Left kidney (tissue), 2 donors: ENCODE measurements around the gene SEC16A. TPM values are rescaled to one million over a fixed set of nuclear protein-coding genes. Genes with fewer than 3 reads are reported as not detected.

Experiments
- DNase-seq: peaks from one replicate; pipeline ENCODE4 v3.0.0-alpha.2; 2013
- polyA plus RNA-seq: library from polyadenylated mRNA; unstranded; fragments of 120-200 nt; gene quantifications from one replicate; pipeline ENCODE4 v1.2.1, GENCODE V29; 2013; ENCODE audit not compliant: insufficient read length

SEC16A gene
- polyA plus RNA-seq, 1 donor = 68.5 TPM

DNA sequence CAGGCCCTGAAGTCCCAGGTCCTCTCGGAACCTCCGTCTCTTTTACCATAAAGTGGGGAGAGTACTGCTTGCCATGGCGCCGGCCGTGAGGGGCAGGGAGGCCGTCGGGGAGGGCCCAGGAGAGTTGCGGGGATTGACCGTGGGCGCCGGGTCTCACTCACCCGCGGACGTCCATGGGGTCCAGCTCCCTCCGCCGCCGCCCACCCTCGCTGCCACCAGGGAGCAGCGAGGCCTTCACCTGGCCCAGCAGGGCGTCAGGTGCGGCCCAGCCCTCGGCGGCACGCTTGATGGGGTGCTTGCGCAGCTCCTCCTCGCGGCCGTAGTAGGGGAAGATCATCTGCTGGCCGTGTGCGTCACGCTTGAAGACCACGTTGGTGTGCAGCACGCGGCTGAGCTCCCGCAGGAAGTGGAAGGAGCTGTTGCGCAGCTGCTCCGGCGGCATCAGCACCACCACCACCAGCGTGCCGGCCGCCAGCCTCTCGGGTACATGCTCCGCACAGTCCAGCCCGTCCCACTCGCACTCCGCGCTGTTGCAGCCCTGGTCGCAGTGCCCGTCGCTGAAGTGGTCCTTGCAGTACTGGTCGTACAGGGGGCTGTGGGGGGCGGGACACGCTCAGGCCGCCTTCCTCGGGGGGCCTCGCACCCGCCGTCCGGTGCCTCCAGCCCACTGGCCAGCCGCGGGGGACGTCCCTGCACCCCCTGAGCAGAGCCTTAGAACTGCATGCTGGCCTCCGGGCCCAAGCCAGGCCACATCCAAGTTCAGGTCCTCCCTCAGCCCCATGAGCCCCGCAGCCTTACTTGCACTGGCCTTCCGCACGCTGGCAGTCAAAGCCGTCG is 21.9 kb upstream of the SEC16A start:
- DNase-seq = no peak

DNA sequence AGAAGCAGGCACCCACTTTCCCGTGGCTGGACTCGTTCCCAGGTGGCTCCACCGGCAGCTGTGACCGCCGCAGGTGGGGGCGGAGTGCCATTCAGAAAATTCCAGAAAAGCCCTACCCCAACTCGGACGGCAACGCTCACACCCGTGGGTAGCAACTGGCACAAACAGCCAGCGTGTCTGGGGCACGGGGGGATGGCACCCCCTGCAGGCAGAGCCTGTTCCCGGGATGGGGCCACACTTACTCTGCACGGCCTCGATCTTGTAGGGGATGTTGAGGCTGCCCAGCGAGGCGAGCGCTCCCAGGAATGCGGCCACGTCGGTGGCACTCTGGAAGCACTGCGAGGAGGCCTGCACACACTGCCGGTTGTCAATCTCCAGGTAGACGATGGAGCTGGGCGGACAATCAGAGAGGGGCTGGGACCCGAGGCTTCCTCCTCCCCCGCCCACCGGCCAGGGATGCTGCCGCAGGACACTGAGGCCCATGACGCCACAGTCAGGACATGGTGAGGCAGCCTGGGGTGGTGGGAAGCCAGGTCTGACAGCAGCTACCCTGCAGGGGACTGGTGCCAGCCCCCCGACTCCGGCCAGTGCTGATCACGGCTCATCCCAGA is 20.2 kb upstream of the SEC16A start:
- DNase-seq = no peak

DNA sequence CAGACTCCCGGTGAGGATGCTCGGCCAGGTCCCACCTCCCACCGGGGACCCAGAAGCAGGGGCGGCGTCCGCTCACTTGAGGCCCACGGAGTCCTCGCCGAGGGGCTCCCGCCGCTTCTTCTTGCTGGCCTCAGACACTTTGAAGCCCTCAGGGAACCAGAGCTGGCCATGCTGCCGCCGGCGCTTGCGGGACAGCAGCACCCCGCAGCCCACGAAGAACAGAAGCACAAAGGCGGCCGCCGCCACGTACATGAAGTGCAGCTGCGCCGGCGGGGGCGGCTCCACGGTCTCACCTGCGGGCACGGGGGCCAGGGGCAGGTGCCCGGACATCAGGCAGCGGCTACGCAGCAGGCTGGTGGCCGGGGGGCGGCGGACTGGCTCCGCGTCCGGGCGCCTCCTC is 19.4 kb upstream of the SEC16A start:
- no peak for DNase-seq

DNA sequence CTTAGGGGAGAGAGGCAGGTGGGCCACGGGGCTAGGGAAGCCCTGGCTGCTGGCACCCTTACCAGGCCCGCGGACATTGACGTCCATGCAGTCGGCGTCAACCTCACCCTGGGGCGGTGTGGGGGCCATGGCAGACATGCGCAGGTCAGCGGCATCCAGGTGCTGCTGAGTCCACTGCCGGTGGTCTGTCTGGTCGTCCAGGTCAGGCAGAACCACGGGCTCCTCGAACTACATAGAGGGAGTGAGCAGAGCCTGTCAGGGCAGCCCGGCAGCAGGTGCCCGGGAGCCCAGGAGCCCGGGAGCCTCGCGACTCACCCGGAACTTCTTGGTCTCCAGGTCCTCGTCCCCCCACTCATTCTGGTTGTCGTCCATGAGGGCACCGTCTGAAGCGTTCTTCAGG is 18.8 kb upstream of the SEC16A start:
- no peak for DNase-seq

DNA sequence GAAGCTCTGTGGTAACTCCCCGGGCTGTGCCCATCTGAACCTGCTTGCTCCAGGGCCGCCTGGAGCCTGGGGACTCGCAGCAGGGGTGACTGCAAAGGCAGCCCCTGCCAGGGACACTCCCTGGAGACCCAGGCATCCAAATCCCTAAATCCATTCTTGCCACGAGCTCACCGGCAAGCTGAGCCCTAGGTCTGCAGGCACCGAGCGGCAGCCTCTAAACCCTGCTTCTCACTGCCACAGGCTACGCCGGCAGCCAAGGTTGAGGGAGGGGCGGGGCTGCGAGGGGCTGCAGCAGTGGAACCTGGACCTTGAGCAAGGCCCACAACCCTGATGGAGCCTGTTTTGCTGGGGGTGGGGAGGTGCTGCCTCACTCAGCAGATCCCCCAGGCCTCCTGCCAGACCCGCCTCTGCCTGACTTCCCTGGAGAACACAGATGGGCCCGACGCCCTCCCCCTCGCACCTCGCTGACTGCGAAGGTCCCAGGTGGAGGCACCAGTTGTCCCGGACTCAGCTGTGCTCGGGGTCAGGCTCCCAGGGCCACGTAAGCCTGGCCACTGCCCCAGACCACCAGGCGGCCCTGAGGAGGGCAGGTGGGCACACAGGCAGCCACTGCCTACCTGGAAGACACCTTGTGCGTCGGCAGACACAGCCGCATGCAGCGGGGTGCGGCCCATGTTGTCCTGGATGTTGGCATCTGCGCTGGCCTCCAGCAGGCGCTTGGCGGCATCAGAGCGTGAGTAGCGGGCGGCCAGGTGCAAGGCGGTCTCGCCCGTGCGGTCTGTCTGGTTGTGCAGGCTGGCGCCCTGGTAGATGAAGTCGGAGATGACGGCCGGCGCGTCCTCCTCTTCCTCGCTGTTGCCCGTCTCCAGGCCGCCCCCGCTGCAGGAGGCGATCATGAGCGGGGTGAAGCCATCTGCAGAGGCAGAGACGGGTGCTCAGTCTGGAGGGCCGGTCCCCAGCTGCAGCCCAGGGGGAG is 17.4 kb upstream of the SEC16A start:
- no peak for DNase-seq

DNA sequence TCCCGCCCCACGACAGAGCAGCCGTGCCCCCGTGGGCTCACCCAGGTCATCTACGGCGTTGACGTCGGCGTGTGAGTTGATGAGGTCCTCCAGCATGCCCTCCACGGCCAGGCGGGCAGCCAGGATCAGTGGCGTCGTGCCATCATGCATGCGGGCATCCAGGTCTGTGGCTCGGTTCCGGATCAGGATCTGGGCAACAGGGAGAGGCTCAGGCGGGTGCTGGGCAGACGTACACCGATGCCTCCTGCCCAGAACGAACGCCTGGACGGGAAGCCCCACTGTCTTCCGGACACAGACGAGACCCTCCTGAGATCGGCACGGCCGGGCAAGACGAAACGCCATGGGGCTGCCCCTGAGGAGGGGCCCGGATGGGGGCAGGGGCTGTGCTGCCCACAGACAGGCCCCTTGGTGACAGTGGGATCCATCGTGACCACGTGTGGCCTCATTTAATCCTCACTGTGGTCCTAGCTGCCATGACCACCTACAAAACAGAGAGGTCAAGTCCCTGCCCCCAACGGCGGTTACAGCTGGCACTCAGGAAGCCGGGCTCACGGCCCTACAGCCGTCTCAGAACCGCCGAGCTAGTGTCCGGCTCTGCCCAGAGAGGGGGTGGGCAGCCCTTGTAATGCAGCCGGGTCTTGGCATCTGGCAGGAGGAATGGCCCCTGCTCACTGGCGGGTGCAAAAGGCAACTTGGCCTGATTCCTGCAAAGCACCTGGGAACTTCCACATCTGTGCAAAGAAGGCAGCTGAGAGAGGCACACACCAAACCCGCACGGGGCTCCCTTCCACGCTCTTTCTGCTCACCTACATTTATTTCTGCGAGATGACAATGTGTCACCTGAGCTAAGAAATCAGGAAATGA is 16.5 kb upstream of the SEC16A start:
- DNase-seq = no peak

DNA sequence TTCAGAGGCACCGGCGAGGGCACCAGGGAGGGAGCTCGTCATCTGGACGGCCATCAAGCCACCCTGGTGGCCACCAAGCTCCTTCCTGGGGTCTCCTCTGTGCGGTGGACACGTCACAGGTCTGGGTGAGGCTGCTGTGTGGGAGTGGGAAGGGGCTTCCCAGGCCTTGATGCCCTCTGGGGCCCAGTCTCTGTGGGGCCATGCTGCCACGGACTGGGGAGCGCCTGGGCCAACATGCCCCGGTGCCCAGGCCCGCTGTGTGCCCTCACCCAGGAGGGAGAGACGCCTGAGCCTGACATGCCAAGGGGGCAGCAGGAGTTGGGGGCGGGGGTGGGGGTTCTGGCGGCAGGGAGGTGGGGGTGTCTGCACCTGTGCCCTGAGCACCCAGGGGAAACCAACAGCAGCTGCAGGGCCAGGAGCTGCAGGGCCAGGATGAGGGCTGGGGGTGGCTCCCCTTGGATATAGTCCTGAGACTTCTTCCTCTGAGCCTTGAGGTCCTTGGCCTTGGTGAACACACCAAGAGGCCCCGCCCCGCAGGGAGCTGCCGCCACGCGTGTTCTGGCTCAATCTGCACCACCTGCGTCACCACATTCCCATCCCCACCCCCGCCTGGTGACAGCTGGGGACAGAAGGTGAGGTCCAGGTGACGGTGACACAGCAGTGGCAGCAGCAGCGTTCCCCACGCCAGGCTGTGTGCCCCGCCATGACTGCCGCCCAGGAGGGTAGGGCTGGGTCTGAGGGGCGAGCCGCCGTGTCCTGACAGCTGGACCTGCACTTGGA is 15.3 kb upstream of the SEC16A start:
- DNase-seq = no peak

DNA sequence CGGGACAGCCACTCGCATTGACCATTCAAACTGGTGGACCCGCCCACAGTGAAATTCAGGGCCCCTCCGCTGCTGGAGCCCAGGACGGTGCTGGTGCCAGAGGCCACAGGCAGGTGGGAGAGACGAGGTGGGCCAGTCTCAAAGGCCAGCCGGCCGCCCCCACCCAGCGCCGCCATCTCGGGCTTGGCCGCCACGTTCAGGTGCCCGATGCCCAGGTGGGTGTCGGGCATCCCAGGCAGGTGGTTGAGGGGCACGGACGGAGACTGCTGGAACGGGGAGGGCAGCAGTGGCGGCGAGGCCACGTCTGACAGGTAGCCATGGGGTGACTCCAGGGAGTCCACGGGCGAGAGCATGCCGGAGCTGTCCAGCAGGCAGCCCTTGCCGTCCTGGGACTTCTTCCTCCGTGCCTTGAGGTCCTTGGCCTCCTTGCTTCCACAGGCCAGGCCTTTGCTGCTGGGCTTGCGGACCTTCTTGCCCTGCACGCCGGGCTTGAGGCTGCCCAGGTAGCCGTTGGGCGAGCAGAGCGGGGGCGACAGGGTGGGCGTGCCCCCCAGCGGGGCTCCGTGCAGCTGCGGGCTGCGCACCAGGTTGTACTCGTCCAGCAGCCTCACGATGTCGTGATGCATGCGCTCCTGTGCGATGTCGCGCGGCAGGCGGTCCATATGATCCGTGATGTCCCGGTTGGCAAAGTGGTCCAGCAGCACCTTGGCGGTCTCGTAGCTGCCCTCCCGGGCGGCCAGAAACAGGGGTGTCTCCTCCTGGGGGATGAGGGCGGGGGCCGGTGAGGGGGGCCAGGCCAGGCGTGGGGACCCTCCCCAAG is 14.2 kb upstream of the SEC16A start:
- no peak for DNase-seq

DNA sequence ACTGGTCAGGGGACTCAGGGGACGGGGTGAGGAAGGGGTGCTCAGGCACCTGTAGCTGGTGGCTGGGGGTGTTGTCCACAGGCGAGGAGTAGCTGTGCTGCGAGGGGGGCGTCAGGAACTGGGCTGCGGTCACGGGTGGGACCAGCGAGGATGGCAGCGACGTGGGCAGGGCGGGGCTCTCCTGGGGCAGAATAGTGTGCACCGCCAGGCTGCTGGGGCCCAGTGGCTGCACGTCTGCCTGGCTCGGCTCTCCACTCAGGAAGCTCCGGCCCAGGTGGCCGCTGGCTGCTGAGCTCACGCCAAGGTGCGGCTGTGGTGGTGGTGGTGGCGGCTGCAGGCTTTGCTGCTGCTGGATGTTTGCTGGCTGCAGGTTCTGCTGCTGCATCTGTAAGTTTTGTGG is 13.3 kb upstream of the SEC16A start:
- DNase-seq = no peak

DNA sequence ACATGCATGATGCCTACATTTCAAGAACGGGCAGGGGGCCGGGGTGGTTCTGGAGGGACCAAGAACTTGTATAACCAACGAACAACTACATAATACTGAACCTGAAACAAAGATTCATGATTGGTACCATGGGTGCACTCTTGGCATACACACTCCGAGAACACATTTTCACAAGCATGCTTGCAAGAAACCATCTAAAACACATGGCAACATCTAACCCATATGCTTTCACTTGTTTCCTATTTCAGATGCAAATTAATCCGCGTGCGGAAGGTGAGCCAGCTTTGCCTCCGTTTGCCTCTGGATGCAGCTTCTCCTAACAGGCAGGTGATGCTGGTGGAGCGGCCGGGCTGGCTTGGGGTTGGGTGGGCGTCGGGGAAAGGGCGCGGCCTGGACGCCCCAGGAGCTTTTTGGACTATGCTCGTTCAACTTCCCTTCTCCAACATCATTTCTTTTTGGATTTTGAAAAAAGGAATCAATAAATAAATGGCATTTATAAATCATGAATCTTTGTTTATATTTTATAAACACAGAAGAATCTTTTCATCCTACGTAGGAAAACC is 12.5 kb upstream of the SEC16A start:
- no peak for DNase-seq

DNA sequence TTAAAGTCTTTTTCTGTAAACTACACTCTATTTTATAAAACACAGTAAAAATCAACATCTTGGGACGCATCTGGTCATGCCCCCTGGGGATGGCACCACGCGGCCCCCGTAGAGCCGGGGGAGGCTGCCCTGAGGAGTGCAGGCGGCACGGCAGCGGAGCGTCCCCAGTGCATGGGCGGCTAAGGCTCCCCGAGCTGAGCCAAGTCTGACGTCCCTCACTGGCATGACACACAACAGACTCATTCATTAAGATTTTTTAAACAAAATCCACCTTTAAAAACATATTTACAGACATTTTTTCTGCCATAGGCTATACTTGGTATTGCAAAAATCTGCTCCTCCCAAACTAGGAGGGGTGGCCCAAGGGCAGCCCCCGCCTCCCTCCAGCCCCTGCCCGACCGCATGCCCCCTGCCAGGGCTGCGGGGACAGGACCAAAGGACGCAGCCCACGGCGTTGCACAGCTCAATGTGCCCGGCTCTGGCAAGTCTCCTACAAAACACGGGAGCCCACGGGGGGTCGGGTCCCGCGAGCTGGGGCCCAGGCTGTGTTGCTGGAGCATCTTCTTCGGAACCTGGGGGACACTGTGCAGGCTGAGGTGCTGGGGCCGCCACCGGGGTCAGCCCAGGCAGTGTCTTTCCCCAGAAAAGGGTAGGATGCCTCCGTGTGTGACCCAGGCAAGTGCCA is 11.8 kb upstream of the SEC16A start:
- DNase-seq = no peak

DNA sequence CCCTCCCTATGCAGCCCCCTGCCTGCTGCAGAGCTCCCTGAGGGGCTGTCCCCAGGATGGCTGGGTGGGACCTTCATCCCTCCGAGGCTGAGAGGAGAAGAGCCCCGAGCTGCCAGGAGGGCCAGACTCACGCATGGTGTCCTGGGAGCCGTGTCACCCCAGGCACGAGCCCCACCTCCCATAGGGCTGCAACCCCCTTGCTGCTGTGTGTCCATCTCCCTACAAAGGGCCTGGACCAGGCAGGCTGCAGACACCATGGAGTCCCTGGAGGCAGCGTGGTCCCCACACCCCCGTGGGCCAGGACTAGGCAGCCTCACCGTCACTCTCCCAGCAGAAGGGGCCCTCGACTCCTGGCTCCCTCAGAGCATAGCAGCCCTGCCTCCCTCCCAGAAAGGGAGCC is 11.2 kb upstream of the SEC16A start:
- DNase-seq = no peak

DNA sequence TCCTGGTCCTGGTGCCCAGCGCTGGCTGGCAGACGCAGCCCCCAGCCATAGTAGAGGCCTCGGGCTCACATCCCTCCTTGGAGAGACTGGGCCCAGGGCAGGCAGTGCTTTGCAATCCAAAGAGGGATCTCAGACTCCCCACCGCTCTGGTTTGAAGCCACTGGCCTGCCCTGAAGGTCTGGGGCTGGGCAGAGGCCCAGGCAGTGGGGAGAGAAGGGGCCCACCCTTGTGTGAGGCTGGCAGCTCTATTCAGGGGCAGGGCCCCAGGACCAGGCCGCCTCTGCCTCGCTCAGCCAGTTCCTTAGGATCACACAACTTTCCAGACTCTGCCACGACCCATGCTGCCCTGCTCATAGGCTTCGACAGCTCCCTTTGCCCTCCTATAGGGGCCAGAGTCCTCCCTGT is 10.7 kb upstream of the SEC16A start:
- DNase-seq = no peak

DNA sequence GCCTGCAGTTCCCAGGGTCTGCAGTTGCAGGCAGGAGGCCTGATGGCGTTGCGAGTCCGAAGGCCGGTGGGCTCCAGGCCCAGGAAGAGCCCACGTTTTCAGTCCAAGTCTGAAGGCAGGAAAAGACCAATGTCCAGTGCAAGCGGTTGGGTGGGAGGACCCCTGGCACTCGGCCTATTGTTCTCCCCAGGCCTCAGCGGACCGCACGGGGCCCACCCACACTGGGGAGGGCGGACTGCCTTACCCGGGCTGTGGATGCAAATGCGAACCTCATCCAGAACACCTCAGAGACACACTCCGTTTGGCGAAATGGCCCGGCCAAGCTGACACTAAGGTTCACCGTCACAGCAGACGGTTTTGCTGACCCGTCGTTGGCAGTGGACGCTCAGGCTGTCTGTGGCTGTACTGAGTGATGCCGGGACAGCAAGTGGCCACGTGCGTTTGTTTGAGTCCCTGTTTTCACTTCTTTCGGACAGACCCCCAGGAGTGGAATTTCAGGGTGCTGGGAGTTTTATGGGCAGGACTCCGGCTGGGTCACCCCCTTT is 10.2 kb upstream of the SEC16A start:
- DNase-seq = no peak

DNA sequence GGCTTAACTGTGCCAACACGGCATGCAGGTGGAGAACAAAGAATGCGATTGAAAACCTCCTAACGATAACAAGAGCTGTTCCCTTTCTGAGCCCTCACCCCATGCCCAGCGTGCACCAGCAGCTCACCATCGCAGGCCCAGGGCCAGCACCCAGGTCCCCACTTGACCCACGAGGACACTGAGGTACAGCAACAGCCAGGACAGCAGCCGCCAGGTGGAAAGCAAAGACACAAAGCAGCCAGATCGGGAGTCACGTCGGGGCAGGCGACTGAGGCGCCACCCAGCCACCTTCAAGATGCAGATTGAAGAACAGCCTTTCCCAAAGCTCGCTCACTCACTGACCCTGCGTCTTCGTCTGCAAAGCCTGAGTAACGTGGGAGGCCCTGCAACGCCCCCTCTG is 6.9 kb upstream of the SEC16A start:
- DNase-seq = no peak

DNA sequence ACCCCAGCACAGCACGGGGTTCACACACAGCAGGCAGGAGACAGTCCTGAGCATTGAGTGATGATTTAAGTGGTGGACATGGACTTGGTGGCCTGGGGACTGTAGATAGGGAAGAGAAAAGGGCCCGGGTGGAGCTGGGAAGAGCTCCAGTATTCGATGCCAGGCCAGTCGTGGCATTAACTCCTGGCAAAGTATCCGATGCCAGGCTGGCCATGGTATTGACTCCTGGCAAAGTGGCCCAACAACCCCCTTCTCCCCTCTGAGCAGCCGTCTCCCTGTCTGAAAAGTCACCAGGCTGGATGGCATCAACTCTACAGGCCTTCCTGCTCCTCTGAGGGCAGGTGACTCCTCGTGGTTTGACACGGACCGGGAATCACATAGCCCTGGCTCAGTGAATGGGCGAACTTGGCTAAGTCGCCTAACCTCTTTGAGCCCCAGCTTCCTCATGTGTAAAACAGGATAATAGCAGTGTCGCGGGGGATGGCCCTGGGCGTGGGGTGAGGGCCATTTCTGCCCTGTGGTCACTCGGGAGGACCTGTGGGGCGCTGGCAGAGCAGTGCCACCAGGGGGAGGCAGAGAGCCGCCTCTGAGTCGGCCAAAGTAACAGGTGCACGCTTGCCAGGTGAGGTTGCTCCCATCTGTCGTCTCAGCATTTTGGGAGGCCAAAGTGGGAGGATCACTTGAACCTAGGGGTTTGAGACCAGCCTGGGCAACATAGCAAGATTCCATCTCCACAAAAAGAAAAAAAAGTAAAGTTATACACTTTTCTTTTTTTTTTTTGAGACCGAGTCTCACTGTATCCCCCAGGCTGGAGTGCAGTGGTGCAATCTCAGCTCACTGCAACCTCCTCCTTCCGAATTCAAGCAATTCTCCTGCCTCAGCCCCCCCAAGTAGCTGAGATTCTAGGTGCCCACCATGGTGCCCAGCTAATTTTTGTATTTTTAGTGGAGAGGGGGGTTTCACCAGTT is 5.7 kb upstream of the SEC16A start:
- DNase-seq = peak; percentile 40

DNA sequence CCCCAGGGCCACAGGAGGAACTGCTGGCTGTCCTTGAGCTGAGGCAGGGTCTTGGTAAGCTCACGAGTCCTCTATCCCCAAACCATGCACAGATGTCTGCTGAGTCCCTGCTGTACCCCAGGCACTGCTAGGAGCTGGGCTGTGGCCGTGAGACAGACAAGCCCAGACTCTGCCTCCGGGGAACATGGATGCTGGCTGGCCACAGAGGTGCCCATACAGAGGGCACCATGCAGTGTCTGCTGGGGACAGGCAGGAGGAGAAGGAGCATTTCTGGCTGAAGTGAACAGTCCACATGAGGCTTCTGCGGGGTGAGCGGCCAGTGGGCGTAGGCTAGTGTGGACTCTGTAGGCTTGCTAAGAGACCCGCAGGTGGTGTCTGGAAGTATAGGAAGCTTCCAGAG is 4.8 kb upstream of the SEC16A start:
- no peak for DNase-seq
